ENCODE results near the gene PRICKLE2. TPM values are rescaled to one million over a fixed set of nuclear protein-coding genes. Genes with fewer than 3 reads are reported as not detected.
A peak's percentile ranks its signal among the peaks of the same experiment; 100 is the strongest.

PRICKLE2 gene
- total RNA-seq, 1 donor from 2014 or later, result 49.3 TPM

DNA sequence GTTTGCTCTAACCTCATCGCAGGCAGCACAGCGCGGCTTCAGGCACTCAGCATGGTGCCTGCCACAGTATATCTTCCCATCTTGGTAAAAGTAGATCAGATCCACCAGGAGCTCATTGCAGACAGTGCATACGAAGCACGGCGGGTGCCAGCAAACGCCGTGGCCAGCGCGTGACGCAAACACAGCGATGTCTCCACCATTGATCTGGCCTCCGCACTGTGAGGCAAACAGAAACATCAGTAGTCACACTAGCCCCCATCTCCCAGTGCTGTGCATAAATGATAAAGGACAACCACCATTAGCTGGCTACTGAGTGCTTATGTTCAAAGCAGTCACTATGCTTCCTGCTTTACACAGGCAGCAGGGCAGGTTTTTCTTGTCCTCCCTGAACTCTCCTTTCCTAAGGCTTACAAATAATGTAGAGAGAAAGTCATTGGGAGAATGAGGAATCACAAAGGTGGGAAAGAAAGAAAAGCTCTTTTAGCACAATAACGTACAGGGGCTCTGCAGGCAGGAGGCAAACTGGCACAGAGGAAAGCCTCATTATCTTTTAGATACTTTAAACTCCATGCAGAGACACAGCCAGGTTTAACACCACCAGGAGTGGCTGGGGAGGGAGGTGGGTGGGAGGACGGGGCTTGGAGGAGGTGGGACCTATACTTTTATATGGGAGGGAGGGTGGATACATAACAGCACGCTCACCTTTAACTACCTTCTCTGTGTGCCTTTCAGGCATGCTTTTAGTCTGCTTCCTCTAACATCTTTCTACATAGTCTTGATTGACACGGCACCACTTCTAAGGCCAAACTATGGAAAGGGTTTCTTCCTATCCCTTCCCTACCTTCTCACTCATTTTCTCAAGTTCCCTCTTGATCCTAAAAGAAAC is 67.9 kb downstream of the PRICKLE2 start:
- DNase-seq, result peak; percentile 44

DNA sequence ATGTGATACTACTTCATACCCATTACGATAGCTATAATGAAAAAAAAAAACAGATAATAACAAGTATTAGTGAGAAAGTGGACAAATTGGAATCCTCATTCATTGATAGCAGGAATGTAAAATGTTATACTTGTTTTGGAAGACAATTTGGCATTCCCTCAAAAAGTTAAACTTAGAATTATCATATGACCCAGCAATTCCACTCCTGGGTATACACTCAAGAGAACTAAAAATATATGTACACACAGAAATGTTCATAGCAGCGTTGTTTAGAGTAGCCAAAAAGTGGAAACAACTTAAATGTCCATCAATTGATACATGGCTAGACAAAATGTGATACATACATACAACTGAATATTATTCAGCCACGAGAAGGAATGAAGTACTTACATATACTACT is 69.9 kb downstream of the PRICKLE2 start:
- no peak for DNase-seq

DNA sequence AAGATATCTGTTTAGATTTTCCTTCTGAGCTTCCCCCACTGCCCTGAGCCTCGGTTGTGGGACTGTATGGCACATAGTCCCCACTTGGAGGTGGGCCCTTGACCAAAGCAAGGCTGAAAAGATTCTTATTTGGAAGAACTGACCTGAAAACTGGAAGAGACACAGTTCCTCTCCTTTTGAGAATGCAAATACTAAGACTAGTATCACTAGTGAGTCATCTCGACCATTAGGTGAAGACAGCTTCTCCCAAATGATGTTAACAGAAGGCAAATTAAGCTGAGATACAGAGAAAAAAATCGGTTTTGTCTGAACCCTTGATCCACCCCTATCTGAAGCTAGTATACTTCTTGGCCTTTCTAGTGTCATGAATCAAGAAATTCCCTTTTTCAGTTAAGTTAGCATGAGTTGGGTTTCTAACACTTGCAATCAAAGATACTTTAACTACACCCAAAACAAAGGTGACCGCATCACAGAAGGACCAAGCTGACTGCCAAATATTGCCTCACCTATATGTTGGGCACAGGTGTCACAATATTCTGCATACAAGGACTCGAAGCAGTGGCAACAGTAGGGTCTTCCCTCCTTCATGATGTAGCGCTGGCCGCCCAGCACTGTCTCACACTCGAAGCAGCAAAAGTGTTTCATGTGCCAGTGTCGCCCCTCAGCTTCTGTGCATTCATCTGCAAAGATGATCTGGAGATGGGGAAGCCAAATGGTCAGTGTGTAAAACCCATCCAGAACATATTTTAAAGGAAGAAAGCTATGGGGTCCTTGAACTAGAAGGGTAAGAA is 72.4 kb downstream of the PRICKLE2 start:
- no peak for DNase-seq

- DNase-seq, result peak; percentile 66
Observed at GRCh38 chr3:64152086-64152485, 73.2 kb downstream of the PRICKLE2 start.

DNA sequence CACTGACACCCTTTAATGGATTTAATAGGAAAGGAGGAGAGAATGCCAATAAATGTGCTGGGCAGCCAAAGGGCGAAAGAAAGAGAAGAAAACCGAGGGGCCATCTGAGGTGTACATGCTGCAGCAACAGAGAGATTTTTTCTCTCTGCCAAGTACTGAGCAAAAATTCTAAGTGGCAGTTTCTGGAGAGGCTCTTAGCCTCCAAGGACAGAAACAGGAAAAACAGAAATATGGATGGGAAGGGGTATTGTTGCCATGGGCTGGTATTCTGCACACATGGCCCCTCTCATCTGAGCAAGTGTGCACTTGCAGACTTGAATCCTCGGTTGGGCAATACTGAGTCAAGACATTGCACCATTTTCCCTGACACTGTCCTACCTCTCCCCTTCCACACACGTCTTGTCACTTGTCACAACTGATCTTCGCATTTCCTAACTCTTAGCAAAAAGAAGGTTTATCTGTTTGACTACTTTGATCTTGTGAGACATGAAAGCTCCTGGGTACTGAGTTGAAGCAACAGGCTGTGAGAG is 73.9 kb downstream of the PRICKLE2 start:
- no peak for DNase-seq

- DNase-seq, result peak; percentile 97
Observed at GRCh38 chr3:64150623-64151207, 74.6 kb downstream of the PRICKLE2 start.

GRCh38 chr3:64149886-64150285 is 75.4 kb downstream of the PRICKLE2 start:
- no peak for DNase-seq

DNA sequence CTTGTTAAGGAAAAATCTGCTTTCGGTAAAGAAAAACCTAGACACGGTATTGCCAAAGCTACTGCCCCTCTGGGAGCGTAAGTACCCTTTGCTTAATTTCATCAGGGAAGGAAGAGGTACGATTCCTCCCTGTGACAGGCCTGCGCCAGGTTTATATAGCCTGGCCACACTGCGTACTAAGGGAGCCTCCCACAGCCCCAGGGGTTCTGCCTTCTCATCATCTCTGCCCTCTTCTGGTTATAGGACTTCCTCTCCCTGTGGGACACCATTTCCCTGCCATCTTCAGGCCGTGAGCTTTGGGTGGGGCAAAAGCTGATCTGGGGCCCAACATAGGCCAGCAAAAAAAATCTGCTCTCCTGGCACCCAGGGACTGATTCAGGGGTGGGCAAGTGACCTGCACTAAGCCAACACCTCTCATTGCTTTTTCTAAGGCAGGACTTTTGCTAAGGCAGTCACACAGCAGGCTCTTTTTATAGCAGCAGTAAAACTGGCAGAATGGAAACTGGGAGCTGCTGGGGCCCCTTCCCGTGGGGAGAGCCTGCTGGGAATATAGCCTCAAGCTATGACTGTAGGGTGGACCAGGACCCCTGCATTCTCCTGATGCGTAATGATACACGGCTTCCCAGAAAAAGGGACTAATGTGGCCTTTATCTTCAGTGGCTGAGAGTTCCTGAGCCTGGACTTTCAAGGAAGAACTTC is 76.2 kb downstream of the PRICKLE2 start:
- DNase-seq, result no peak

- no peak for DNase-seq
Observed at GRCh38 chr3:64147211-64147610, 78.1 kb downstream of the PRICKLE2 start.

DNA sequence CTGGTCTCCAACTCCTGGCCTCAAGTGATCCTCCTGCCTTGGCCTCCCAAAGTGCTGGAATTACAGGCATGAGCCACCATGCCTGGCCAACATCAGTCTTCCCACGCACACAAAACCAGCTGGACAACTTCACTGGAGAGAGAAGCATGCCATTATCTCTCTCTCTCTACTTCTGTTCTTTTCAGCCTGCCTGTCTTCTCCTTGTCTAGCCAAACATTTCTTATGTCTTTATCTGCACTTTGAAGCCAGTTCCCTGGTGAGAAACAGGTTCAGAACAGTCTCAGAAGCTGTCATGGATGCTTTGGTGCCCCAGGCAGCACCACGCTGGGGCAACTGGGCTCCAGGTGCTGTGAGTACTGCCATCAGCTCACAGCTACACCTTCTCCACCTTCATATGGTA is 79.8 kb downstream of the PRICKLE2 start:
- DNase-seq, result no peak

DNA sequence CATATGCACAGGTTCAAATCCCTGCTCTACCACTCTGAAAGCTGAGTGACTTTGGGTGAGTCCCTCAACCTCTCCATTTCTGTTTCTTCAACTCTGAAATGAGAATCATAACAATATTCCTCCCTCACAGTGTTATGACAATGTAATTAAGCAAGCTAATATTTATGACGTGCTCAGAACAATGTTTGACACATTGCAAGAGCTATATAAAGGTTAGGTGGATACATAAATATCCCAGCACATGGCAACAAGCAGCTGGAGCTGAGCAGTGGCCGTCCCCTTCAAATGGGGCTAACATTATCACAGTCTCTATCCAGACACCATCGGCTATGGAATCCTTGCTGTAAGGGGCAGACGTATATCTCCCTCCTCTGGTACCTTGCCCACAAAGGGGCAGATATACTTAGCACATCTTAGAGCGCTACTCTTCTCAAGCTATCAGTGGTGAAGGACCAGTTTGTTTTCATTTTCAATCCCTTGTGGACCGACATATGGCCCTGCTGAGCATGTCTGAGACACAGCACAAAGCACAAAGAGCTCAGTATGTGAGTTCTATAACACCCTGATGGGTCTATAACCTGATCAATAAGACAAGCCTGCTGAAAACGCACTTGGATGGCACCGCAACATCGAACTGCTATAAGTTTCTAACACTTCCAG is 80.9 kb downstream of the PRICKLE2 start:
- DNase-seq, result peak; percentile 49

DNA sequence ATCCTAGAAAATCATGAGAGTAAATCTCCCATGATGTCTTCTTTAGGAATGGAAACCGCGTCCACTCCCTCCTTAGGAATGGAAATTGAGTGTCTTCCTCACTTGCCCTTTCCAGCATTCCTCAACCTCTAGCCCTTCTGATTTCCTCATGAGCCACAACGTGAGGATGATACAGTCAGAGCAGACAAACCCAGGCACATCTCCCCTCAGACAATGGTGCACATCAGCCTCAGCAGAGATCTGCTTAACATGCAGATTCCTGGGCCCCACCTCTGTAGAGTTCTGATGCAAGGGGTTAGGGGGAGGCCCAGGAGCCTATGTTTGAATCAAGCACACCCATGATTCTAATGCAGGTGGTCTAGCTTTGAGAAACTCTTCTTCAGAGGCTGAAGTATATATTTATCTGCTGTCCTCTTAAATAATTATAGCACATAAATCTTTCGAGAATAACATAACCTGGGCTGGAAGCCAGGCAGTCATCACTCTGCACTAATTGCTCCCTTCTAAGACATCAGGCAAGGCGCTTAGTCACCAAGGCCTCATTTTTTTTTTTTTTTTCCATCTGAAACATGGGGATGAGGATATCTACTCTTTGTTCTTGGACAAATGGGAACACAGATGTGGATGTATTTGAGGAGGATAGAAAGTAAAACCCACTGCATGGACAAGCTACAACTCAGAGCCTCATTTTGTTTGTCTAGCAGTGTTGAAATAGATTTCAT is 81.7 kb downstream of the PRICKLE2 start:
- peak; percentile 69 for DNase-seq

- peak; percentile 23 for DNase-seq
Observed at GRCh38 chr3:64141476-64141875, 83.8 kb downstream of the PRICKLE2 start.

- peak; percentile 59 for DNase-seq
Observed at GRCh38 chr3:64140651-64141050, 84.6 kb downstream of the PRICKLE2 start.

- DNase-seq, result no peak
Observed at GRCh38 chr3:64138656-64139375, 86.5 kb downstream of the PRICKLE2 start.

DNA sequence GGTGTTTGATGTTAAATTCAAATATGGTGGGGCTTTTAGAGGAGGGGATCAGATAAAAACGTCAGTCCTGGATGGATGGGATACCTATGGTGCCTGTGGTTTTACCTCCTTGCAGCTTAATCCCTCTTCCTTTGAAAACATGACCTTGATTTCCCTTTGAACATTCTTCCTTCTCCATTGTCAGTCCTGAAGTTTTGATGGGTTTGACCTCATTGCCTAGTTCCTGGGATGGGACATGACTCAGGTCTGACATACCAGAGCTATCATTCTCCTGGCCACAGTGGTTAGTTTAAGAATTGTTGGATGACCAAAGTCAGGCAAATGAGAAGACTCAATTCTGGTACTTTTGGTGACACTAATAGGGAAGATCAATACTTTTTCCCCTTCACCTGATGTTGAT is 87.2 kb downstream of the PRICKLE2 start:
- no peak for DNase-seq

GRCh38 chr3:64134882-64135281 is 90.4 kb downstream of the PRICKLE2 start:
- DNase-seq, result no peak

GRCh38 chr3:64133987-64134386 is 91.3 kb downstream of the PRICKLE2 start:
- DNase-seq, result no peak

GRCh38 chr3:64133272-64133671 is 92.0 kb downstream of the PRICKLE2 start:
- peak; percentile 62 for DNase-seq

All from tongue (tissue), 2 donors.